ENCODE measurements around the gene CEP120.
"Not testable (repeated sequence)": the region's sequence is repeated elsewhere in the genome, so short reads cannot be mapped to it uniquely, and the experiment has no call there.

The CEP120 gene

GRCh38 chr5:123423278-123424149 lies at the start of gene CEP120:
TSS of gene CEP120 (minus strand) at chr5:123423403. CDS start at chr5:123422998, 405 bp downstream.
- H3K9me3 Mint-ChIP-seq (ENCODE audit: low read depth) = no peaks in the 10 kb centered on the region
- H3K4me1 Mint-ChIP-seq (ENCODE audit: low read depth) = peaks cover 13% of the 10 kb centered on the region
- H3K36me3 Mint-ChIP-seq = peaks cover 4% of the 10 kb centered on the region
- H3K27ac Mint-ChIP-seq = no peak within 1 kb of the TSS
- no peaks in the 10 kb centered on the region for H3K27me3 Mint-ChIP-seq
- H3K4me3 Mint-ChIP-seq = no peak within 1 kb of the TSS

GRCh38 chr5:123472150-123472924 lies 49.1 kb upstream of the CEP120 start:
- no peaks in the 10 kb centered on the region for H3K4me1 Mint-ChIP-seq (ENCODE audit: low read depth)
- H3K36me3 Mint-ChIP-seq = peaks cover 4% of the 10 kb centered on the region
- H3K27me3 Mint-ChIP-seq = peaks cover 10% of the 10 kb centered on the region
- H3K4me3 Mint-ChIP-seq = no peak overlapping the region
- H3K27ac Mint-ChIP-seq = no peak overlapping the region
- peaks cover 3% of the 10 kb centered on the region for H3K9me3 Mint-ChIP-seq (ENCODE audit: low read depth)

- peaks cover 10% of the 10 kb centered on the region for H3K27me3 Mint-ChIP-seq
Measured at GRCh38 chr5:123471385-123471784, 48.2 kb upstream of the CEP120 start.

GRCh38 chr5:123466839-123467238 lies 43.6 kb upstream of the CEP120 start:
- not testable (repeated sequence) for H3K36me3 Mint-ChIP-seq; H3K27ac Mint-ChIP-seq; H3K4me3 Mint-ChIP-seq; H3K4me1 Mint-ChIP-seq (ENCODE audit: low read depth); H3K9me3 Mint-ChIP-seq (ENCODE audit: low read depth); H3K27me3 Mint-ChIP-seq

More at GRCh38 chr5:123471385-123471784, 48.2 kb upstream of the CEP120 start:
- no peak overlapping the region for H3K27ac Mint-ChIP-seq
- H3K9me3 Mint-ChIP-seq (ENCODE audit: low read depth) = peaks cover 7% of the 10 kb centered on the region
- no peak overlapping the region for H3K4me3 Mint-ChIP-seq
- no peaks in the 10 kb centered on the region for H3K4me1 Mint-ChIP-seq (ENCODE audit: low read depth)
- peaks cover 7% of the 10 kb centered on the region for H3K36me3 Mint-ChIP-seq

GRCh38 chr5:123460296-123460729 lies 37.1 kb upstream of the CEP120 start:
- Mint-ChIP-seq H3K4me3 (peak overlapping the region; percentile 15), H3K36me3 (peaks cover 2% of the 10 kb centered on the region), H3K27ac (peak overlapping the region; percentile 91), H3K4me1 (ENCODE audit: low read depth) (peaks cover 10% of the 10 kb centered on the region), H3K9me3 (ENCODE audit: low read depth) (no peaks in the 10 kb centered on the region), H3K27me3 (no peaks in the 10 kb centered on the region)

GRCh38 chr5:123458994-123459393 lies 35.8 kb upstream of the CEP120 start:
- not testable (repeated sequence) for H3K9me3 Mint-ChIP-seq (ENCODE audit: low read depth); H3K27ac Mint-ChIP-seq; H3K4me3 Mint-ChIP-seq; H3K36me3 Mint-ChIP-seq; H3K4me1 Mint-ChIP-seq (ENCODE audit: low read depth); H3K27me3 Mint-ChIP-seq

GRCh38 chr5:123456242-123456641 lies 33.0 kb upstream of the CEP120 start:
- Mint-ChIP-seq H3K36me3 (peaks cover 2% of the 10 kb centered on the region), H3K27ac (no peak overlapping the region), H3K9me3 (ENCODE audit: low read depth) (no peaks in the 10 kb centered on the region), H3K4me3 (no peak overlapping the region), H3K27me3 (no peaks in the 10 kb centered on the region), H3K4me1 (ENCODE audit: low read depth) (peaks cover 8% of the 10 kb centered on the region)

- Mint-ChIP-seq H3K36me3 (peaks cover 2% of the 10 kb centered on the region), H3K9me3 (ENCODE audit: low read depth) (no peaks in the 10 kb centered on the region), H3K27me3 (no peaks in the 10 kb centered on the region), H3K4me3 (no peak overlapping the region), H3K4me1 (ENCODE audit: low read depth) (peaks cover 7% of the 10 kb centered on the region), H3K27ac (no peak overlapping the region)
Measured at GRCh38 chr5:123455640-123456039, 32.4 kb upstream of the CEP120 start.

GRCh38 chr5:123455095-123455494 lies 31.9 kb upstream of the CEP120 start:
- no peak overlapping the region for H3K27ac Mint-ChIP-seq
- no peak overlapping the region for H3K4me3 Mint-ChIP-seq
- H3K4me1 Mint-ChIP-seq (ENCODE audit: low read depth) = peaks cover 2% of the 10 kb centered on the region
- no peaks in the 10 kb centered on the region for H3K9me3 Mint-ChIP-seq (ENCODE audit: low read depth)
- peaks cover 2% of the 10 kb centered on the region for H3K36me3 Mint-ChIP-seq
- no peaks in the 10 kb centered on the region for H3K27me3 Mint-ChIP-seq

- H3K4me1 Mint-ChIP-seq (ENCODE audit: low read depth) = no peaks in the 10 kb centered on the region
- no peak overlapping the region for H3K4me3 Mint-ChIP-seq
- H3K27me3 Mint-ChIP-seq = no peaks in the 10 kb centered on the region
- no peak overlapping the region for H3K27ac Mint-ChIP-seq
- H3K9me3 Mint-ChIP-seq (ENCODE audit: low read depth) = no peaks in the 10 kb centered on the region
- H3K36me3 Mint-ChIP-seq = peaks cover 2% of the 10 kb centered on the region
Measured at GRCh38 chr5:123454259-123454911, 31.2 kb upstream of the CEP120 start.

GRCh38 chr5:123452401-123452800 lies 29.2 kb upstream of the CEP120 start:
- H3K36me3 Mint-ChIP-seq = peaks cover 2% of the 10 kb centered on the region
- no peak overlapping the region for H3K27ac Mint-ChIP-seq

GRCh38 chr5:123451047-123451446 lies 27.8 kb upstream of the CEP120 start:
- Mint-ChIP-seq H3K27me3 (peaks cover 3% of the 10 kb centered on the region), H3K27ac (no peak overlapping the region), H3K4me1 (ENCODE audit: low read depth) (peaks cover 8% of the 10 kb centered on the region), H3K4me3 (no peak overlapping the region), H3K36me3 (peaks cover 2% of the 10 kb centered on the region), H3K9me3 (ENCODE audit: low read depth) (no peaks in the 10 kb centered on the region)

More at GRCh38 chr5:123452401-123452800, 29.2 kb upstream of the CEP120 start:
- H3K9me3 Mint-ChIP-seq (ENCODE audit: low read depth) = no peaks in the 10 kb centered on the region
- H3K4me3 Mint-ChIP-seq = no peak overlapping the region
- H3K27me3 Mint-ChIP-seq = no peaks in the 10 kb centered on the region
- peaks cover 8% of the 10 kb centered on the region for H3K4me1 Mint-ChIP-seq (ENCODE audit: low read depth)

GRCh38 chr5:123450640-123451039 lies 27.4 kb upstream of the CEP120 start:
- H3K4me3 Mint-ChIP-seq = no peak overlapping the region
- no peak overlapping the region for H3K27ac Mint-ChIP-seq
- H3K36me3 Mint-ChIP-seq = peaks cover under 1% of the 10 kb centered on the region
- no peaks in the 10 kb centered on the region for H3K9me3 Mint-ChIP-seq (ENCODE audit: low read depth)
- H3K4me1 Mint-ChIP-seq (ENCODE audit: low read depth) = peaks cover 8% of the 10 kb centered on the region
- peaks cover 5% of the 10 kb centered on the region for H3K27me3 Mint-ChIP-seq

- no peaks in the 10 kb centered on the region for H3K9me3 Mint-ChIP-seq (ENCODE audit: low read depth)
- H3K4me1 Mint-ChIP-seq (ENCODE audit: low read depth) = peaks cover 8% of the 10 kb centered on the region
- H3K27me3 Mint-ChIP-seq = peaks cover 5% of the 10 kb centered on the region
- H3K36me3 Mint-ChIP-seq = no peaks in the 10 kb centered on the region
- H3K4me3 Mint-ChIP-seq = no peak overlapping the region
- no peak overlapping the region for H3K27ac Mint-ChIP-seq
Measured at GRCh38 chr5:123450114-123450513, 26.9 kb upstream of the CEP120 start.

Data from activated naive CD8-positive, alpha-beta T cell (primary cell).